PFSK-1 (cell line): ENCODE measurements around the gene PIEZO1.

Source experiments
- FOXP2 ChIP-seq: optimal IDR thresholded peaks from 2 replicates; pipeline ENCODE3; 2011; ENCODE audit warnings: borderline replicate concordance, control low read depth, inconsistent platforms; ENCODE audit not compliant: insufficient read depth; ENCODE audit errors: extremely low read length, extremely low read depth
- POLR2AphosphoS5 ChIP-seq: IDR thresholded peaks from 2 replicates; pipeline ENCODE4 v1.6.1; 2012; ENCODE audit warnings: low read depth, mild to moderate bottlenecking, control low read depth, low read length, moderate library complexity
- SIN3A ChIP-seq: IDR thresholded peaks from 2 replicates; pipeline ENCODE4 v1.6.1; 2012; ENCODE audit warnings: mild to moderate bottlenecking, low read length, moderate library complexity, borderline replicate concordance; ENCODE audit not compliant: insufficient read depth
- TAF1 ChIP-seq: IDR thresholded peaks from 2 replicates; pipeline ENCODE4 v1.6.1; 2012; ENCODE audit warnings: low read length, control low read depth, borderline replicate concordance; ENCODE audit not compliant: insufficient read depth
- TF ChIP-seq, protein P1 (sequence below), 2 experiments: IDR thresholded peaks; 2 replicates each; pipeline versions ENCODE4 v1.6.1 to v1.8.0; 2011 to 2012; ENCODE audit warnings: low read depth in 2 of 2, low read length in 2 of 2, control low read depth in 1 of 2, inconsistent platforms in 1 of 2, mild to moderate bottlenecking in 1 of 2, moderate library complexity in 1 of 2; ENCODE audit not compliant: insufficient read depth in 1 of 2

Gene PIEZO1

DNA sequence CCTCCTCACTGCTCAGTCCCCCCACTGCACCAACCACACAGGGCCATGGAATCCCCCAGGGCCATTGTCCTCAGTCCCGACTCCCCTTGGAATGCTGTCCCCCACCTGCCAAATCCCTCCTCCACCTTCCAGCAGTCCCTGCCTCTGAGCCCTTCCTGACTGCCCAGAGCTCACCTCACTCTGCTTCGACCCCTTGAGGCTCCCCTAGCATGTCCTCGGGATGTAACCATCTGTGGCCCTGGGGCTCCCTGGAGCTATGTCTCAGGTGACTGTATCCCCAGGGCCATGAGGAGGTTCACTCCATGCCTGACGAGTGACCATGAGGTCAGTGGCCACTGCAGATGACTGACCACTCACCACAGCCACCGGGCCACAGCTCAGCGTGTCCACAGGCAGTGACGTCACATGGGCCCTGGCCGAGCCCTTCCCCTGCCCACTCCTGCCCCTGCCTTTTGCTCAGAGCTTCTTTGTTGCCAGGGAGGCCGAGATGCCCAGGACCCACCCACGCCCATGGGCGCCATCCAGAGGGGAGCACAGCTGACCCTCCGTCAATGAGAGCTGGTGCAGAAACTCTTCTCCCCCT is 7.7 kb upstream of the PIEZO1 start:
- no peak for TF ChIP-seq SIN3A
- TF ChIP-seq, protein P1, sequence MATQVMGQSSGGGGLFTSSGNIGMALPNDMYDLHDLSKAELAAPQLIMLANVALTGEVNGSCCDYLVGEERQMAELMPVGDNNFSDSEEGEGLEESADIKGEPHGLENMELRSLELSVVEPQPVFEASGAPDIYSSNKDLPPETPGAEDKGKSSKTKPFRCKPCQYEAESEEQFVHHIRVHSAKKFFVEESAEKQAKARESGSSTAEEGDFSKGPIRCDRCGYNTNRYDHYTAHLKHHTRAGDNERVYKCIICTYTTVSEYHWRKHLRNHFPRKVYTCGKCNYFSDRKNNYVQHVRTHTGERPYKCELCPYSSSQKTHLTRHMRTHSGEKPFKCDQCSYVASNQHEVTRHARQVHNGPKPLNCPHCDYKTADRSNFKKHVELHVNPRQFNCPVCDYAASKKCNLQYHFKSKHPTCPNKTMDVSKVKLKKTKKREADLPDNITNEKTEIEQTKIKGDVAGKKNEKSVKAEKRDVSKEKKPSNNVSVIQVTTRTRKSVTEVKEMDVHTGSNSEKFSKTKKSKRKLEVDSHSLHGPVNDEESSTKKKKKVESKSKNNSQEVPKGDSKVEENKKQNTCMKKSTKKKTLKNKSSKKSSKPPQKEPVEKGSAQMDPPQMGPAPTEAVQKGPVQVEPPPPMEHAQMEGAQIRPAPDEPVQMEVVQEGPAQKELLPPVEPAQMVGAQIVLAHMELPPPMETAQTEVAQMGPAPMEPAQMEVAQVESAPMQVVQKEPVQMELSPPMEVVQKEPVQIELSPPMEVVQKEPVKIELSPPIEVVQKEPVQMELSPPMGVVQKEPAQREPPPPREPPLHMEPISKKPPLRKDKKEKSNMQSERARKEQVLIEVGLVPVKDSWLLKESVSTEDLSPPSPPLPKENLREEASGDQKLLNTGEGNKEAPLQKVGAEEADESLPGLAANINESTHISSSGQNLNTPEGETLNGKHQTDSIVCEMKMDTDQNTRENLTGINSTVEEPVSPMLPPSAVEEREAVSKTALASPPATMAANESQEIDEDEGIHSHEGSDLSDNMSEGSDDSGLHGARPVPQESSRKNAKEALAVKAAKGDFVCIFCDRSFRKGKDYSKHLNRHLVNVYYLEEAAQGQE (IDR thresholded peaks at IDR 0.05; ENCODE audit: insufficient read depth in 1 of 2, low read depth in 2 of 2, low read length in 2 of 2), result no peak
- no peak for TF ChIP-seq POLR2AphosphoS5
- no peak for TF ChIP-seq TAF1
- TF ChIP-seq FOXP2, result no peak

DNA sequence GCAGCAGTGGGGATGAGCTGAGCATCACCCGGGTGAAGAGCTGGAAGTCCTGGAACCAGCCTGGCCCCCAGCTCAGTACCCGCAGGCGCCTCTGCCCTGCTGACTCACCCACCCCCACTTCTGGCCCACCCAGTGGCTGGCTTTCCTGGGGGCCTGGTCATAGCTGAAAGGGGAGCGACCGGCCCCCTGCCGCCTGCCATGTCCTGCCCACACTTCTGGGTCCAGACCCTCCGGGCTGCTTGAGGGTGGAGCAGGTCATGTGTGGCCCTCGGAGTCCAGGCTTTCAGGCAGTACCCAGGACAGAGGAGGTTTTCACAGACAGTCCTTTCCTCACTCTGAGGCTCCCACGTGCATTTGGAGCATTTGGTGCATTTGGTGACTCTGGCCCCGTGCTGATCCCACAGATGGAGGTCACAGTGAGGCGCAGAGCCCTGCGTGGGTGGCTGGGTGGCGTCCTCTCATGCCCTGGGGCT is 7.1 kb upstream of the PIEZO1 start:
- TF ChIP-seq, protein P1 (IDR thresholded peaks at IDR 0.05; ENCODE audit: insufficient read depth in 1 of 2, low read depth in 2 of 2, low read length in 2 of 2), result no peak
- TF ChIP-seq FOXP2, result no peak
- no peak for TF ChIP-seq POLR2AphosphoS5
- TF ChIP-seq TAF1, result no peak
- no peak for TF ChIP-seq SIN3A

DNA sequence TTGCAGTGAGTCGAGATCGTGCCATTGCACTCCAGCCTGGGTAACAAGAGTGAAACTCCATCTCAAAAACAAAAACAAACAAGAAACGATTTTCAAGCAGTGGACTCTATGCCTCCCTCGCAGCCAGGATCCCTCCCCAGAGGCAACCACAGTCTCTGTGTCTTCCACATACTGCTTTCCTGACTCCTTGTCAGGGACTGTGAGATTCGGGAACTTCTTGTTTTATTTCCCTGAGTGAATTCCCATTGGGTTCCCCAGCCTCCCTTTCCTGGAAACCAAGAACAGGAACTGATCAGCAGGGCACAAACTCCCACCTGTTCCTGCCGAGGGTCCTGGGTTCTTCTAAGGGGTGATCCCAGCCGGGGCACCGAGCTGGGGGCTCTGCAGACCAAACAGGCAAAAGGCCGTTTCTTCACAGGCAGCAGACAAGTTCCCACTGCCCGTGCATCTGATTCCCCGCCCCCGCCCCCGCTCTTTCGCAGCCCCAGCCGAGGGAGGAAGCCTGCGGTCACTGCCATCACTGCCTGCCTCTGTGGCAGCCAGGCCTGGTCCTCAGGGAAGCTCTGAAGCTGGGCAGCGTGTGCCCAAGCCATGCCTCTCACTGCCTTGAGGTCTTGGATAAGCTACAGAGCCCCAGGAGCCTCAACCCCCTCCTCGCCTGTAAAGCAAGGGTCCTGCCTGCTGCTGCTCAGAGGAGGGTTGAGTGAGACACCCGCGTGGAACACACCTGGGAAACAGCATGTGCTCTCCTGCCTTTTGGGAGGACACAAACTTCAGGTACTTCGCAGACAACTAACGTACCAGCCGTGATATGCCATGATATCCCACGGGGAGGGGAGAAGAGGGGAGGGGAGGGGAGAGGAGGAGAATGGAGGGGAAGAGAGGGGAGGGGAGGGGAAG is 5.5 kb upstream of the PIEZO1 start:
- TF ChIP-seq TAF1 (no peak), FOXP2 (no peak), SIN3A (no peak), POLR2AphosphoS5 (no peak)
- TF ChIP-seq, protein P1 (IDR thresholded peaks at IDR 0.05; ENCODE audit: insufficient read depth in 1 of 2, low read depth in 2 of 2, low read length in 2 of 2), result no peak

DNA sequence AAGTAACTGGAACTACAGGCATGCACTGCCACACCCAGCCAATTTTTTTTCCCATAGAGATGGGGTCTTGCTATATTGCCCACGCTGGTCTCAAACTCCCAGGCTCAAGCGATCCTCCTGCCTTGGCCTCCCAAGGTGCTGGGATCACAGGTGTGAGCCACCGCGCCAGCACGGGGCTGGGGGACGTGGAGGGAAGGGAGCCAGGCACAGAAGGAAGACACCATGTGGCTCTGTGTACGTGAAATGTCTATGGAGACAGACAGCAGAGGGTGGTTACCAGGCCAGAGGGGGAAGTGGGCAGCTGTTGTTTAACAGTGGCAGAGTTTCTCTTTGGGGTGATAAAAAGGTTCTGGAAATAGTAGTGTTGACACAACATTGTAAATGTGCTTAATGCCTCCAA is 4.6 kb upstream of the PIEZO1 start:
- TF ChIP-seq POLR2AphosphoS5, result no peak
- no peak for TF ChIP-seq SIN3A
- TF ChIP-seq, protein P1 (IDR thresholded peaks at IDR 0.05; ENCODE audit: insufficient read depth in 1 of 2, low read depth in 2 of 2, low read length in 2 of 2), result no peak
- no peak for TF ChIP-seq FOXP2
- TF ChIP-seq TAF1, result no peak
